NB4 (cell line): ENCODE data around the gene CDC42BPG.
A peak's percentile ranks its signal among the peaks of the same experiment; 100 is the strongest.

Source experiments
- DNase-seq: peaks from one replicate; pipeline ENCODE4 v3.0.0; 2010; ENCODE audit warnings: low read depth
- H3K4me3 ChIP-seq: one replicate; pipeline ENCODE4 v1.5.1; 2011; ENCODE audit warnings: mild to moderate bottlenecking, low read depth, low read length, moderate library complexity
- MYC ChIP-seq: IDR thresholded peaks from 2 replicates; pipeline ENCODE4 v1.6.1; 2011; ENCODE audit warnings: low read depth, low read length
- POLR2A ChIP-seq: IDR thresholded peaks from 2 replicates; pipeline ENCODE4 v1.6.1; 2011; ENCODE audit warnings: mild to moderate bottlenecking; ENCODE audit not compliant: insufficient read length; ENCODE audit errors: extremely low read depth
- TF ChIP-seq, protein P1 (sequence below): IDR thresholded peaks from 2 replicates; pipeline ENCODE4 v1.6.1; 2011; ENCODE audit warnings: low read depth, low read length
- TF ChIP-seq, protein P2 (sequence below): IDR thresholded peaks from one replicate; pipeline ENCODE4 v1.5.1; 2012; ENCODE audit warnings: low read depth, low read length

Gene CDC42BPG

DNA sequence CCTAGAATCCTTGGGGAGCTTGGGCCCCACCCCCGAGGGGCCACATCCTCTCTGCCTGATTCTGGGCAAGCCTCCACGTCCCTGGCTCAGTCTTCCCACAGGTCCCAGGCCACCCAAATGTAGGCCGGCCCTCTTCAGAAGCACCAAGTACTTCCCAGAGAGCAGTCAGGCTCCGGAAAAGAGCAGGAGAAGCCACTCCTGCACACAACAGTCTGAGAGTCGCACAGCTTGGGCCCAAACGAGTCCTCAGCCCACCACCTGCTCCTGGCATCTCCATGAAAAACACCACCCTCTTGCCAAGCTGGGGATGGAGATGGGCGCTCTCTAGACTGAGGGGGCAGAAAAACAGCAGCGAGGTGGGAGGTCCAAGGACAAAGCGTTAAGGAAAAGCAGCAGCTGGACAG is 18.5 kb upstream of the CDC42BPG start:
- DNase-seq: no peak
- TF ChIP-seq POLR2A (no peak), MYC (no peak)
- TF ChIP-seq, protein P1, sequence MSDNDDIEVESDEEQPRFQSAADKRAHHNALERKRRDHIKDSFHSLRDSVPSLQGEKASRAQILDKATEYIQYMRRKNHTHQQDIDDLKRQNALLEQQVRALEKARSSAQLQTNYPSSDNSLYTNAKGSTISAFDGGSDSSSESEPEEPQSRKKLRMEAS: no peak
- TF ChIP-seq, protein P2, sequence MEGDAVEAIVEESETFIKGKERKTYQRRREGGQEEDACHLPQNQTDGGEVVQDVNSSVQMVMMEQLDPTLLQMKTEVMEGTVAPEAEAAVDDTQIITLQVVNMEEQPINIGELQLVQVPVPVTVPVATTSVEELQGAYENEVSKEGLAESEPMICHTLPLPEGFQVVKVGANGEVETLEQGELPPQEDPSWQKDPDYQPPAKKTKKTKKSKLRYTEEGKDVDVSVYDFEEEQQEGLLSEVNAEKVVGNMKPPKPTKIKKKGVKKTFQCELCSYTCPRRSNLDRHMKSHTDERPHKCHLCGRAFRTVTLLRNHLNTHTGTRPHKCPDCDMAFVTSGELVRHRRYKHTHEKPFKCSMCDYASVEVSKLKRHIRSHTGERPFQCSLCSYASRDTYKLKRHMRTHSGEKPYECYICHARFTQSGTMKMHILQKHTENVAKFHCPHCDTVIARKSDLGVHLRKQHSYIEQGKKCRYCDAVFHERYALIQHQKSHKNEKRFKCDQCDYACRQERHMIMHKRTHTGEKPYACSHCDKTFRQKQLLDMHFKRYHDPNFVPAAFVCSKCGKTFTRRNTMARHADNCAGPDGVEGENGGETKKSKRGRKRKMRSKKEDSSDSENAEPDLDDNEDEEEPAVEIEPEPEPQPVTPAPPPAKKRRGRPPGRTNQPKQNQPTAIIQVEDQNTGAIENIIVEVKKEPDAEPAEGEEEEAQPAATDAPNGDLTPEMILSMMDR: no peak
- H3K4me3 ChIP-seq: no peak overlapping the region

DNA sequence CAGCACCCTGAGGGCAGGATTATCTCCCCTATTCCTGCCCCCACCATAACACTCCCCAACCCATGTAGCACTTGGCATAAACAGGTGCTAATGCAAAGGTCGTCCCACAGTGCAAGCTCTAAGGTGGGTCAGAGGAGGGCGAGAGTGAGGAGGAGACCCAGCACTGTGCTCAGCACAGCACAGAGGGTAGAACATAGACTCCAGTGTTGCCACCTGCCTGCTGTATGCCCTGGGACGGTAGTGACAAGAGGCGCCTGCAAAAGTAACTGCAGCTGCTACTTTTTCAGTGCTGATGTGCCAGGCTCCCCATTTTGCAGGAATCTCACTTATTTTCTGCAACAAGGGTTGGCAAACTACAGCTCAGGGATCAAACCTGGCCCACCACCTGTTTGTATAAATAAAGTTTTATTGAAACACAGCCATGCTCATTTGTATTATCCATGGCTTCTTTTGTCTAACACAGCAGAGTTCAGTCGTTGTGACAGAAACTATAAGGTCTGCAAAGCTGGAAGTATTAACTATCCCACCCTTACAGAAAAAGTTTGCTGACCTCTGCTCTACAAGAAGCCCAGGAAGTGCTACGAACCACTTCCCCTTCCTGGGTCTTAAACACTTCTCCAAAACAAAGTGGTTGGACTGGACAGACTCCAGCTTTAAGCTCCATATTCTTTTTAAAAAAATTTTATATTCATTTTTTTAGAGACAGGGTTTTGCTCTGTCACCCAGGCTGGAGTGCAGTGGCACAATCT is 16.9 kb upstream of the CDC42BPG start:
- DNase-seq: peak; percentile 90

DNA sequence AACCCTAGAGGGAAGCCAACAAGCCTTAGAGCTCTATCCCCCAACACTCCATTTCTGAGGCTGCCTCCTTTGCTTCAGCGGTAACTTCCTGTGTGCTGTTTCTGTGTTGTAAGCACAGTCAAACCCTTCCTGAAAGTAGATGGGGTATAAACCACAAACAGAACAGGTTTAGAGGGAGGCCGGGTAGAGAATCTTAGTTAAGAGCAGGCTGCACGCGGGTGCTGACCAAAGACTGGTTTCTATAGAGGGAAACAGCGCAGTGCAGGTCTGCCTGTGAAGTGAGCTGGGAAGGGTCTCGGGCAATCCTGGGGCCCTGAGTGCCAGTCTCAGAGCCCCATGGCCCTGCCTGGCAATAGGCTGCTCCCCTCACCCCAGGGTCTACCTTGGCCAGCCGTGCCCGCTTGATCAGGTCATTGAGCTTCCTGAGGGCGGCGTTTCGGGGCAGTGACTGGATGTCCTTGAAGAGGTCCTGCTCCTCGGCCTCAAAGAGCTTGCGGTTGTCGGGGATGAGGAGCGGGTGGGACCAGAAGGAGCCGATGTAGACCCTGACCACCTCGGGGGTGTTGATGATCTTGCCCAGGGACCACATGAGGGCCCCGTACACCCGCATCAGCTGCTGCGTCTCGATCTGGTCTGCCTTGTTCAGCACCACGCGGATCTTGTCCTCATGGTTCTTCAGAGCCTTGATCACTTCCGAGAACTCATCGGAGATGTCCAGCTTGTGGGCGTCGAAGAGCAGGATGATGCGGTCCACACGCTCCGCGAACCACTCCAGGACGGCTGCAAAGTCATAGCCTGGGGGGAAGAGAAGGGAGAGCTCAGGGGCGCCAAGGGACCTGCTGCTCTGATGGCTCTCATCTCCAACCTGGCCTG is 15.3 kb upstream of the CDC42BPG start:
- TF ChIP-seq, protein P1: peak; percentile 53; the same call in 1 of the 2 replicates
- TF ChIP-seq, protein P2: no peak
- peak; percentile 26; the same call in 1 of the 2 replicates for TF ChIP-seq MYC
- H3K4me3 ChIP-seq: peak overlapping the region; percentile 27
- peak; percentile 95 for DNase-seq

More for the DNA sequence above, 16.9 kb upstream of the CDC42BPG start:
- H3K4me3 ChIP-seq: peak overlapping the region; percentile 10
- TF ChIP-seq, protein P1: no peak; the same call in 1 of the 2 replicates
- peak; percentile 39; the same call in 1 of the 2 replicates for TF ChIP-seq MYC

DNA sequence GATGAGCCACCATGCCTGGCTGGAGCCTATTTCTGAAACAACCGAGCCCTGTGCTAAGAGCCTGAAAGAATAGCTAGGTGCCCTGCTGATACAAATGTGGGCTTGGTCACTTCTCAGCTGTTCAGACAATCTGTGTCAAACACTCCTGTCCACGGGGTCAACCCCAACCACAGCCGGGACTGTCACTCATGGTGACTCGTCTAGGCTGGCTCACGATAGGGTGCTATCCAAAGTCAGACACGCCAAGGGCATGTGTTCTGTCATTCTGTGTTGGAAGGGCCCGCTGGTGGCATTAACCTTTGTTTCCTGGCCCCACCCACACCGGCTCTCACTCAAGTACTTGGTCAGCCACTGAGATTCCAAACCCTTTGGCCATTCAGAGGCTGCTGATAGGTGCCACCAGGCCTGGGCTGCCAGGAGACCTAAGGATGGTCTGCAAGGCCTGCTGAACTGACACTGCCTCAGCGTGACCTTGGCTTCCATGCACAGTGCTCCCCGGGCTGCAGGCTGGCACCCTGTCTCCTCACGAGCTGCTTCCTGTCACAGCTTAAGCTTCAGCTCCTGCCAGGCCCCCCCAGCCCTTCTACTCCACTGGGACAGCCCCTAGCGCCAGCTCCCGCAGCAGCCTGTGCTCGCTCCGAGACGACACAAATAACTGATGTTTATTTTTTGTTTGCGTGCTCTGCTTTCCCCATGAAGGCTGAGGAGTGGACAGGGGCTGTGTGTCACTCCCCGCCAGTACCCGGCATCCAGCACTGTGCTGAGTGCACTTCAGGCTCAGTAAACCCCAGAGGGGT is 14.2 kb upstream of the CDC42BPG start:
- H3K4me3 ChIP-seq: no peak overlapping the region
- DNase-seq: peak; percentile 70
- no peak for TF ChIP-seq POLR2A
- TF ChIP-seq MYC: no peak
- TF ChIP-seq, protein P1: no peak
- TF ChIP-seq, protein P2: no peak

DNA sequence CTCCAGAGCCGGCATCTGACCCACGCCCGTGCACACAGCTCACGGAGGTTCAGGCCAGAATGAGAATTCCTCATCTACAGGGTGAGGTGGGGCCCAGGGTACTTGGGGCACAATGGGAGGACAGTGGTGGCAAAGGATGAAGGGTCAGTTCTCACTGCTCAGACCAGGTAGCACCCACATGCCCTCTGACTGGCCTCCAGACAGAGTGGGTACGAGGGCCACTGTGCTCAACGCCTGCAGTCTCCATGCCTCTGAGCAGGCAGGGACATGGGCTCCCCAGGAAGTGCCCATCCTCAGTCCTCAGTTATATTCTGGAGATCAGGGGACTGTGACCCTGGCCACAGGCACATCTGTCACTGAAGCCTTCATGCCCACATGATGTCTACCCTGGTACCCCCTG is 13.0 kb upstream of the CDC42BPG start:
- no peak overlapping the region for H3K4me3 ChIP-seq
- TF ChIP-seq, protein P2: no peak
- TF ChIP-seq, protein P1: no peak
- TF ChIP-seq MYC (no peak), POLR2A (no peak)
- no peak for DNase-seq
